Right hindlimb (tissue), 1 donor: Measurements from ENCODE around the gene CCDC88B.
"Not testable (repeated sequence)": the region's sequence is repeated elsewhere in the genome, so short reads cannot be mapped to it uniquely, and the experiment has no call there.

Experiments used
- DNase-seq: peaks from one replicate; pipeline ENCODE4 v3.0.0-alpha.2; 2018

The CCDC88B gene

GRCh38 chr11:64321026-64321425 is 19.0 kb upstream of the CCDC88B start:
- no peak for DNase-seq

DNA sequence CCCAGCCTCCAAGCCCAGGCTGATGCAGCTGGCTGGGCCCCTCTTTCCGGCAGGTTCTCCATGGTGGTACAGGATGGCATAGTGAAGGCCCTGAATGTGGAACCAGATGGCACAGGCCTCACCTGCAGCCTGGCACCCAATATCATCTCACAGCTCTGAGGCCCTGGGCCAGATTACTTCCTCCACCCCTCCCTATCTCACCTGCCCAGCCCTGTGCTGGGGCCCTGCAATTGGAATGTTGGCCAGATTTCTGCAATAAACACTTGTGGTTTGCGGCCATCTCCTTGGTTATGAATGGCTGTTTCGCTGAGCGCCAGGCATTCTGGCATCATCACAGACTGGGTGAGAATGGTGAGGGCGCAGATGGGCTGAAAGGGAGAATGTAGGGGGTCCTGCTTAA is 18.5 kb upstream of the CCDC88B start:
- no peak for DNase-seq

GRCh38 chr11:64322925-64323260 is 17.1 kb upstream of the CCDC88B start:
- DNase-seq: no peak

GRCh38 chr11:64323373-64323772 is 16.6 kb upstream of the CCDC88B start:
- DNase-seq: no peak

- not testable (repeated sequence) for DNase-seq
Measured at GRCh38 chr11:64323984-64324383, 16.0 kb upstream of the CCDC88B start.

GRCh38 chr11:64324692-64325469 is 15.1 kb upstream of the CCDC88B start:
- DNase-seq: no peak

DNA sequence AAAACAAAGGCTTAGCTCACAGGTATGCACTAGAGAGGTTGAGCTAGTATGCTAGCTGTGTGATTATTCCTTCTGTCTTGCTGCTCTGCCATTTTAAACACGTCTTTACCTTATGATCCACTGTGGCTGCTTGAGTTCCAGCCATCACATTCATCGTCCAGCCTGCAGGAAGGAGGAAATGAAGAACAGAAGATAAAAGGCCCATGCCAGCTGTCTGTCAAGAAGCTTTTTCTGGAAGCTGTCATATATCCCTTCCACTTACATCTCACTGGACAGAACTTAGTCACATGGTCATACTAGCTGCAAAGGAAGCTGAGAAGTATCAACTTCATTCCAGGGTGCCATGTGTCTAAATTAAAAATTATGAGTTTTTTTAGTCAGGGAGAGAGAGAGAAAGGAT is 12.6 kb upstream of the CCDC88B start:
- no peak for DNase-seq

DNA sequence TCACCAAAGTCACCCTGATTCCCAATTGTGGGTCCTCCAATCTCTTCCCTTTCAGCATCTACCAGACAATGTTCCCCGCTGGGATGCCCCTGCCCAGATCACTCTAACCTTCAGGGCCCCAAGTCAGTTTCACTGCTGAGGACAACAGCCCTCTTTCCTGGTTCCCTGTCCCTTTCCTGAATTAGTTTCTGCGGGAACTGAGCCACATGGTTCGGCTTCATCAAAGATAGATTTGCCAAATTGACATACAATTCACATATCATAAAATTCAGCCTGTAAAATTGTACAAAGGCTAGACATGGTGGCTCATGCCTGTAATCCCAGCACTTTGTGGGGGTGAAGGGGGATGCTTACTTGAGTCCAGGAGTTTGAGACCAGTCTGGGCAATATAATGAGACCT is 12.0 kb upstream of the CCDC88B start:
- DNase-seq: no peak

GRCh38 chr11:64330888-64331287 is 9.1 kb upstream of the CCDC88B start:
- DNase-seq: no peak

DNA sequence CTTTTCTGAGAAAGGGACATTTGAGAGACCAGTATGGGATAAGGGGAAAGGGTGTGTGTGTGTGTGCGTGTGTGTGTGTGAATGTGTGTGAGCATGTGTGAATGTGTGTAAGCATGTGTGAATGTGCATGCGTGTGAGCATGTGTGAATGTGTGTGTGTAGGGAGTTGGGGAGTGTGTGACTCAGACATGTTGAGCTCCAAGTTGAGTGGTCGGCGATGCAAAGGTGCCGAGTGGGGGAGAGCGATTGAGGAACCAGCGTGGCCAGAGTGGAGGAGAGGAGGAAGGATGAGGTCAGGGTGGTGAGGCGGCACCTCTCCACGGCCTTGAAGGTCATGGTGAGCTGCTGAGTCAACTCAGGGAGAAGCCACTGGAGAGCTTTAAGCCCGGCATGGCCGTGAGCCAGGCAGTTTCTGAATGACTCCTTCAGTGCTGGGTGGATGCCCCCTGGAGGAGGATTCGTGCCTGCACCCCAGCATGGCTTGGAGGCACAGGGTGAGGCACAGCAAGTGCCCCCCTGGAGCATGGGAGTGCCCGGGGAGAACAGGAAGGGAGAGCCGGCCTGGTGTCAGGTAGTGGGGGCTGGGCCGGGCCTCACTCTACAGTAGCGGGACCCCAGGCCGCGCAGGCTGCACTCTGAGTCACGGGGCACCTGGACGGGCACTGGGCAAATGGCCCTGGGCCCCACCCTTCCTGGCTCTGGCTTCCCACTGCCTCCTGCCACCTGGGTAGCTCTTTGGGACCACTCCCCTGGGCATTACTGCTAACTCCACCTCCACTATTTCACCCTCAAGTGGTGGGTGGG is 8.2 kb upstream of the CCDC88B start:
- peak; percentile 42 for DNase-seq

DNA sequence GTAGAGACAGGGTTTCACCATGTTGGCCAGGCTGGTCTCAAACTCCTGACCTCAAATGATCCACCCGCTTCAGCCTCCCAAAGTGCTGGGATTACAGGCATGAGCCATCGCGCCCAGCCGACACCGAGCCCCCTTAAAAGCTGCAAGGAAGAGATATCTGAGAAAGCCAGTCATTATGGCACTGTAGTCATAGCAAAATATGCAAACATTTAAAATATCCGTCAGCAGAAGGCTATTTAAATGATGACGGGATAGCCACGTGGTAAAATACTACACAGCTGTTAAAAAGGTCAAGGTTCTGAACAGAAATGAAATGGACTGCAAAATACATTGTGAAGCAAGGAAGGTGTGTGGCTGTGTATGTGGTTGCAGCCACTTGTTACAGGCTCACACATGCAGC is 6.4 kb upstream of the CCDC88B start:
- no peak for DNase-seq

DNA sequence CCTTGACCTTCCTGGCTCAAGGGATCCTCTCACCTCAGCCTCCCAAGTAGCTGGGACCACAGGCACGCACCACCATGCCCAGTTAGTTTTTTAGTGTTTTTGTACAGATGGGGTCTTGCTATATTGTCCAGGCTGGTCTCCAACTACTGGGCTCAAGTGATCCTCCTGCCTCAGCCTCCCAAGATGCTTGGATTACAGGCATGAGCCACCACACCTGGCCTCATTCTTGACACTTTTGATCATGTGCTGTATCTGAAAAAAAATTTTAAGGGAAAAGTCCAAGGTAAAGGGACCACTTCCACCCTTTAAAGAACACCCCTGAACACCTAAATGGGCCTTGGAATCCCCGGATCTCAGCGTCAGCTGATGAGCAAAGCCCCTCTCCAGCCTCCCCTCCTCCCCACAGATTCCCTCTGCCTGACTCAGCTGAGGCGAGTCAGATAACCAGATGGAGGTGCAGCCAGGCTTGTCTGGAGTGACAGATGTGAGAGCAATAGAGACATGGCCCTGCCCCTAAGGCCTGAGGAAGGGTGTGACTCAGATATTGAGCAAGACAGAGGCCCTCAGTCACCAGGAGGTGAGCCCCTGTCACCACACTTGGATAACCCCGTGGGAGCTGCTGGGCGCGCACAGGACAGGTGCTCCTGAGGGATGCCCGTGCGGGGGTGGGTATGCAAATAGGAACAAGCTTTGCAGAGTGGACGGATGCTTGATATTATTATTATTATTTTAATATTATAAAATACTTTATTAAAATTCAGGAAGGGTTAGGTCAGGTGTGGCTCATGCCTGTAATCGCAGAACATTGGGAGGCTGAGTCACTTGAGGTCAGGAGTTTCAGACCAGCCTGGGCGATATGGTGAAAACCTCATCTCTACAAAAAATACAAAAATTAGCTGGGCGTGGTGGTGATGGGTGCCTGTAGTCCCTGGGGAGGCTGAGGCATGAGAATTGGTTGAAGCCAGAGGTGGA is 5.0 kb upstream of the CCDC88B start:
- DNase-seq: no peak

DNA sequence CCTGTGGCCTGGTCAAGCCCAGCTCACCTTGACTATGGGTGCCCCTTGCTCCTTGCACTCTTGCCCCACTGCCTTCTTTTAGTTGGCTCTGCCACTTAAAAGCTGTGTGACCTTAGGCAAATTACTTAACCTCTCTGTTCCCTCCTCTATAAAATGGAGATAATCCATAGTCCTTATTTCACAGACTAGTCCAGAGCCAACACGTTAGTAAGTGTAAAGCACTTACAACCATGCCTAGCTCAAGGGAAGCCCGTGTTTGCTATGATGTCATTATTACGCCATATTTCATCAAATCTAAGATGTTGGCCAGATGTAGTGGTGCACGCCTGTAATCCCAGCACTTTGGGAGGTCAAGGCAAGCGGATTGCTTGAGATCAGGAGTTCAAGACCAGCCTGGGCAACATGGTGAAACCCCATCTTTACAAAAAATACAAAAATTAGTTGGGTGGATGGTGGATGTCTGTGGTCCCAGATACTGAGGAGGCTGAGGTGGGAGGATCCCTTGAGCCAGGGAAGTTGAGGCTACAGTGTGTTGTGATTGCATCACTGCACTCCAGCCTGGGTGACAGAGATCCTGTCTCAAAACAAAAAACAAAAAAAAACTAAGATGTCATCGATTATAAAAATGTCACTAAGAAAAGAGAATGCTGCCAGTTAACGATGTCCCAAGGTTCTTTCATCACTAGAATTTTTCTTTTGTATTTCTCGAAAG is 2.3 kb upstream of the CCDC88B start:
- DNase-seq: no peak

DNA sequence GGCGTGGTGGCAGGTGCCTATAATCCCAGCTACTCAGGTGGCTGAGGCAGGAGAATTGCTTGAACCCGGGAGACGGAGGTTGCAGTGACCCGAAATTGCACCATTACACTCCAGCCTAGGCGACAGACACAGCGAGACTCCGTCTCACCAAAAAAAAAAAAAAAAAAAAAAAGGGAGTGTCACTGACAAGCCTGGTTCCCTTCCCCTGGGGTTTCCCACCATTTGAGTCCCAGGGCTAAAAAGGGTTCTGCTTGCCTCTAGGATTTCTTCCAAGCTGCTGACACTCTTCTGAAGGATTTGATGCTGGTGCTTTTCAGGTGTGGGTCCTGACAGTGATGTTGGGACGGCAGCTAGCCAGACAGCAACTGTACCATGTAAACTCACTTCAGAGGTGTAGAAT is 1.3 kb upstream of the CCDC88B start:
- DNase-seq: no peak

GRCh38 chr11:64339286-64339685 is 718 bp upstream of the CCDC88B start:
- DNase-seq: no peak

DNA sequence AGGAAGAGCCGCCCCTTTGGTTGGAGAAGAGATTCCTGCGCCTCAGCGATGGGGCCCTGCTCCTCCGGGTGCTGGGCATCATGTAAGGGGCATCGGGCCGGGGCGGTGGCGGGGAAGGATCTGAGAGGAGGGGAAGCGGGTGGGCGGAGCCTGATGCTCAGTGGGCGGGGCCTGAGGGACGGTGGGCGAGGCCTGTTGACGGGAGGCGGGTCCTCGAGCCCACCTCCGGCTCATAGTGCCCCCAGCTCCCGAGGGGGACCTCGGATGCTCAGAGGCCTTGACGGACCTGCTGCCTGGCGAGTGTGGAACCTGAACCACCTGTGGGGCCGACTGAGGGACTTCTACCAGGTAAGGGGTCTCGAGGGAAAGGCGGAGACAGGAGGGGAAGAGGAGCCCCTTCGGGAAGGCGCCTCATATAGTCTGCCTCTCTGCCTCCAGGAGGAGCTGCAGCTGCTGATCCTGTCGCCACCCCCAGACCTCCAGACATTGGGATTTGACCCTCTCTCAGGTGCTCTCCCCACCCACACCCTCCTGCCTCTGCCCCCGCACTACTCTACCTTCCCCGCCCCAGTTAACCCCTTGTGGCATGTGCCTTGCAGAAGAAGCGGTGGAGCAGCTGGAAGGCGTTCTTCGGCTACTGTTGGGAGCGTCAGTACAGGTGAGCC is 799 bp downstream of the CCDC88B start:
- peak; percentile 44 for DNase-seq

DNA sequence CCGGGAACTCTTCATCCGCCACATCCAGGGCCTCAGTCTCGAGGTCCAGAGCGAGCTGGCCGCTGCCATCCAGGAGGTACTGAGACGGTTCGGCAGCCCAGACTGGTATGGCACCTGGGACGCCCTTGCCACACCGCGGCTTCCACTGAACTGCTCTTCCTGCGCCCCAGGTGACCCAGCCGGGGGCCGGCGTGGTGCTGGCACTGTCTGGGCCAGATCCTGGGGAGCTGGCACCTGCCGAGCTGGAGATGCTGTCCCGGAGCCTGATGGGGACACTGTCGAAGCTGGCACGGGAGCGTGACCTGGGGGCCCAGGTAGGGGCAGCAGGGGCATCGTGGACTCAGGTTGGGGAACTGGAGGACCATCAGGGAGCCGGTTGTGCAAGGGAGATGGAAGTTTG is 1.4 kb downstream of the CCDC88B start:
- peak; percentile 19 for DNase-seq

DNA sequence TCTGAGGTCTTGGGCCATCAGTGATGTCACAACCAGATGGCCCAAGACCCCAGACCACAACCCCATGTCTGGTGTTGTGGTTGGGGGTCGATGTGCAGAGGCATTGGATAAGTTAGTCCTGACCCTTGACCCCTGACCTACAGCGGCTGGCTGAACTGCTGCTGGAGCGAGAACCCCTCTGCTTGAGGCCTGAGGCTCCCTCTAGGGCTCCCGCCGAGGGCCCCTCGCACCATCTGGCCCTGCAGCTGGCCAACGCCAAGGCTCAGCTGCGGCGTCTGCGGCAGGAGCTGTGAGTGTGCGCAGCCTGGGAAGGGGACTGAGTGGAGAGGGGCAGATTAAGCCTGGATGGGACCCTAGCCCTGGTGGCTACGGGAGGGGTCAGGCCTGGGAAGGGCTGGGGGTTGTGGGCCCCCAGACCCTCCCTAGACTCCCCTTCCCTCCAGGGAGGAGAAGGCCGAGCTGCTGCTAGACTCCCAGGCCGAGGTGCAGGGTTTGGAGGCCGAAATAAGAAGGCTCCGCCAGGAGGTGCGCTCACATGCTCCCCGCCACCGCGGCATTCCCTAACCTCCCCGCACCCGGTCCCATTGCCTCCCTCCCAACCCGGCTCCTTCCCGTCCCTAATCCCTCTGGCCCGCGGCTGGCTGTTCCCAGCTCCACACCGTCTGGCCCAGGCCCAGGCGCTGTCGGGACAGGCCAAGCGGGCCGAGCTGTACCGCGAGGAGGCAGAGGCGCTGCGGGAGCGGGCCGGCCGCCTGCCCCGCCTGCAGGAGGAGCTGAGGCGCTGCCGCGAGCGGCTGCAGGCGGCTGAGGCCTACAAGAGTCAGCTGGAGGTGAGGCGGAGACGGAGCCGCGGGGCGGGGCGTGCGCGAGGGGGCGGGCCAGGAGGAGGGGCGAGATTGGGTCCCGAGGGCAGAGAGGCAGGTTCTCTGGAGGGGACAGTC is 2.1 kb downstream of the CCDC88B start:
- DNase-seq: peak; percentile 87

- DNase-seq: peak; percentile 25
Measured at GRCh38 chr11:64342869-64343745, 3.1 kb downstream of the CCDC88B start.
